HepG2 (cell line): ENCODE results near the gene GADD45GIP1. TPM values are rescaled to one million over a fixed set of nuclear protein-coding genes. Genes with fewer than 3 reads are reported as not detected.

Source experiments
- CSRNP1 ChIP-seq: sonication (generic); formaldehyde crosslinking; IDR thresholded peaks from 2 replicates; pipeline ENCODE4 v1.8.1; 2023; ENCODE audit warnings: mild to moderate bottlenecking, missing genetic modification reagents
- MYNN ChIP-seq: sonication (generic); formaldehyde crosslinking; IDR thresholded peaks from 2 replicates; pipeline ENCODE4 v1.4.0; 2020; ENCODE audit warnings: mild to moderate bottlenecking, low read depth, missing genetic modification reagents
- NONO ChIP-seq, 2 experiments: fragments of 450-650 bp in 1 of 2; sonication (generic) in 1 of 2; formaldehyde crosslinking in 1 of 2; IDR thresholded peaks in 1 of 2; conservative IDR thresholded peaks in 1 of 2; 2 replicates each; pipeline versions ENCODE4 v1.6.1 to v1.8.0; 2017 to 2022; ENCODE audit warnings: mild to moderate bottlenecking in 1 of 2, missing genetic modification reagents in 1 of 2, moderate library complexity in 1 of 2
- NR2F2 ChIP-seq: IDR thresholded peaks from 2 replicates; pipeline ENCODE4 v1.6.1; 2012; ENCODE audit warnings: low read depth, inconsistent platforms, borderline replicate concordance
- PHB2 ChIP-seq: fragments of 450-650 bp; IDR thresholded peaks from 2 replicates; pipeline ENCODE4 v1.6.1; 2018; ENCODE audit not compliant: partially characterized antibody
- RARA ChIP-seq: IDR thresholded peaks from 2 replicates; pipeline ENCODE4 v1.6.1; 2016; ENCODE audit warnings: missing genetic modification reagents, missing compliant biosample characterization
- RCOR2 ChIP-seq: IDR thresholded peaks from 2 replicates; pipeline ENCODE4 v1.6.1; 2016; ENCODE audit warnings: missing biosample characterization, missing genetic modification reagents
- STAG1 ChIP-seq: sonication (generic); formaldehyde crosslinking; IDR thresholded peaks from 2 replicates; pipeline ENCODE4 v1.4.0; 2020; ENCODE audit warnings: missing genetic modification reagents
- ZBTB1 ChIP-seq: sonication (generic); formaldehyde crosslinking; IDR thresholded peaks from 2 replicates; pipeline ENCODE4 v1.4.0; 2020; ENCODE audit warnings: missing genetic modification reagents, borderline replicate concordance
- ZBTB33 ChIP-seq: sonication (generic); formaldehyde crosslinking; IDR thresholded peaks from 2 replicates; pipeline ENCODE4 v1.4.0; 2020; ENCODE audit warnings: missing genetic modification reagents
- ZKSCAN5 ChIP-seq: sonication (generic); formaldehyde crosslinking; IDR thresholded peaks from 2 replicates; pipeline ENCODE4 v1.5.1; 2020; ENCODE audit warnings: mild to moderate bottlenecking, missing genetic modification reagents
- ZNF18 ChIP-seq: sonication (generic); formaldehyde crosslinking; IDR thresholded peaks from 2 replicates; pipeline ENCODE4 v1.8.0; 2022; ENCODE audit warnings: mild to moderate bottlenecking, missing genetic modification reagents; ENCODE audit not compliant: insufficient replicate concordance
- ZNF333 ChIP-seq: sonication (generic); formaldehyde crosslinking; IDR thresholded peaks from 2 replicates; pipeline ENCODE4 v1.4.0; 2020; ENCODE audit warnings: mild to moderate bottlenecking, missing genetic modification reagents, borderline replicate concordance
- ZNF629 ChIP-seq: sonication (generic); formaldehyde crosslinking; conservative IDR thresholded peaks from 2 replicates; pipeline ENCODE4 v1.5.0; 2020; ENCODE audit warnings: missing genetic modification reagents
- polyA plus RNA-seq, 8 experiments: library from polyadenylated mRNA; depleted of rRNA in 3 of 8; stranded (reverse) in 7 of 8; unstranded in 1 of 8; fragments of >200 nt; fragmentation: Illumina TruSeq in 4 of 8; extraction: Trizol in 4 of 8; gene quantifications; 2 replicates each; pipeline versions ENCODE4 v1.2.1 to v1.2.3, GENCODE V29; 2011 to 2016; ENCODE audit warnings: low read depth in 4 of 8, missing spikeins in 1 of 8, mixed read lengths in 1 of 8; ENCODE audit not compliant: insufficient read depth in 1 of 8
- total RNA-seq, 5 experiments: library from RNA; depleted of rRNA; stranded (reverse); fragments of >200 nt; fragmentation: Illumina TruSeq; extraction: Trizol; gene quantifications; 2 replicates each; pipeline ENCODE4 v1.2.3, GENCODE V29; 2016; ENCODE audit warnings: low read depth in 1 of 5
- TF ChIP-seq, protein P1 (sequence below): sonication (generic); formaldehyde crosslinking; IDR thresholded peaks from 2 replicates; pipeline ENCODE4 v1.5.1; 2020; ENCODE audit warnings: missing genetic modification reagents, mild to moderate bottlenecking, borderline replicate concordance
- TF ChIP-seq, protein P2 (sequence below): sonication (generic); formaldehyde crosslinking; IDR thresholded peaks from 2 replicates; pipeline ENCODE4 v1.4.0; 2020; ENCODE audit warnings: mild to moderate bottlenecking, missing genetic modification reagents

Gene GADD45GIP1
- total and polyA plus RNA-seq, 2 of the 13 experiments (the other 11 are each of a cell fraction or from before 2014, with no cell fraction given): 24.6 to 30.7 TPM

- TF ChIP-seq, protein P1, sequence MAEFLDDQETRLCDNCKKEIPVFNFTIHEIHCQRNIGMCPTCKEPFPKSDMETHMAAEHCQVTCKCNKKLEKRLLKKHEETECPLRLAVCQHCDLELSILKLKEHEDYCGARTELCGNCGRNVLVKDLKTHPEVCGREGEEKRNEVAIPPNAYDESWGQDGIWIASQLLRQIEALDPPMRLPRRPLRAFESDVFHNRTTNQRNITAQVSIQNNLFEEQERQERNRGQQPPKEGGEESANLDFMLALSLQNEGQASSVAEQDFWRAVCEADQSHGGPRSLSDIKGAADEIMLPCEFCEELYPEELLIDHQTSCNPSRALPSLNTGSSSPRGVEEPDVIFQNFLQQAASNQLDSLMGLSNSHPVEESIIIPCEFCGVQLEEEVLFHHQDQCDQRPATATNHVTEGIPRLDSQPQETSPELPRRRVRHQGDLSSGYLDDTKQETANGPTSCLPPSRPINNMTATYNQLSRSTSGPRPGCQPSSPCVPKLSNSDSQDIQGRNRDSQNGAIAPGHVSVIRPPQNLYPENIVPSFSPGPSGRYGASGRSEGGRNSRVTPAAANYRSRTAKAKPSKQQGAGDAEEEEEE: no peak
- no peak for TF ChIP-seq ZNF333
- no peak for TF ChIP-seq PHB2
- no peak for TF ChIP-seq NR2F2
- TF ChIP-seq ZKSCAN5 (CRISPR knock-in tag): no peak
- TF ChIP-seq ZNF629 (CRISPR knock-in tag): peak; percentile 86
- peak; percentile 86 for TF ChIP-seq STAG1 (CRISPR knock-in tag)
- TF ChIP-seq ZNF18 (CRISPR knock-in tag): no peak
- no peak for TF ChIP-seq CSRNP1 (CRISPR knock-in tag)
- TF ChIP-seq RARA: 0 out of 2 replicates have a peak, but pooled peaks have one; percentile 20
- TF ChIP-seq ZBTB33 (CRISPR knock-in tag): peak; percentile 63; the same call in 1 of the 2 replicates
- no peak for TF ChIP-seq MYNN
- TF ChIP-seq, protein P2, sequence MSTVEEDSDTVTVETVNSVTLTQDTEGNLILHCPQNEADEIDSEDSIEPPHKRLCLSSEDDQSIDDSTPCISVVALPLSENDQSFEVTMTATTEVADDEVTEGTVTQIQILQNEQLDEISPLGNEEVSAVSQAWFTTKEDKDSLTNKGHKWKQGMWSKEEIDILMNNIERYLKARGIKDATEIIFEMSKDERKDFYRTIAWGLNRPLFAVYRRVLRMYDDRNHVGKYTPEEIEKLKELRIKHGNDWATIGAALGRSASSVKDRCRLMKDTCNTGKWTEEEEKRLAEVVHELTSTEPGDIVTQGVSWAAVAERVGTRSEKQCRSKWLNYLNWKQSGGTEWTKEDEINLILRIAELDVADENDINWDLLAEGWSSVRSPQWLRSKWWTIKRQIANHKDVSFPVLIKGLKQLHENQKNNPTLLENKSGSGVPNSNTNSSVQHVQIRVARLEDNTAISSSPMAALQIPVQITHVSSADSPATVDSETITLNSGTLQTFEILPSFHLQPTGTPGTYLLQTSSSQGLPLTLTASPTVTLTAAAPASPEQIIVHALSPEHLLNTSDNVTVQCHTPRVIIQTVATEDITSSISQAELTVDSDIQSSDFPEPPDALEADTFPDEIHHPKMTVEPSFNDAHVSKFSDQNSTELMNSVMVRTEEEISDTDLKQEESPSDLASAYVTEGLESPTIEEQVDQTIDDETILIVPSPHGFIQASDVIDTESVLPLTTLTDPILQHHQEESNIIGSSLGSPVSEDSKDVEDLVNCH (CRISPR knock-in tag): no peak
- TF ChIP-seq RCOR2 (CRISPR knock-in tag): no peak
- no peak for TF ChIP-seq NONO (IDR thresholded peaks at IDR 0.05)
- peak; percentile 80 for TF ChIP-seq NONO (CRISPR knock-in tag; conservative IDR thresholded peaks at IDR 0.05)
- TF ChIP-seq ZBTB1: no peak
Observed at GRCh38 chr19:12983542-12984142, 26.6 kb upstream of the GADD45GIP1 start (continued).
